Measurements from ENCODE around the gene CNMD.
"Not testable (repeated sequence)": the region's sequence is repeated elsewhere in the genome, so short reads cannot be mapped to it uniquely, and the experiment has no call there.

Gene CNMD

DNA sequence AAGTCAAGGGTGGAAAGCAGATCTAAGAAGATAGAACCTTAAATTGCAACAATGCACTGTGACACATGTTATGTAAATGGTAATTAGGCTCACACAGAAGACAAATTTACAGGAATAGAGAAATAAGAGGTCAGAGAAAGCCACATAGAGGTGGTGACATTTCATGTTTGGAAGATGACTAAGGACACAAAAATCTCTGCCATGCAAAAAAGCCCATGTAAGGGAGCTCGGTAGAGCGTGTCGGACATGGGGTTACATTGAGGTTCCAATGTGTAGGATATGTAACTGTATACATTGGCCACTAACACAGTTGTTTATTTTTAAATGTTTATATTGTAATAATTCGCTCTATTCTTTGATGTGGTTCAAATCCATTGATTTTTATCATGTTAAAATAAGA lies 53.2 kb downstream of the CNMD start:
- no peak for DNase-seq (ENCODE audit: low read depth)

DNA sequence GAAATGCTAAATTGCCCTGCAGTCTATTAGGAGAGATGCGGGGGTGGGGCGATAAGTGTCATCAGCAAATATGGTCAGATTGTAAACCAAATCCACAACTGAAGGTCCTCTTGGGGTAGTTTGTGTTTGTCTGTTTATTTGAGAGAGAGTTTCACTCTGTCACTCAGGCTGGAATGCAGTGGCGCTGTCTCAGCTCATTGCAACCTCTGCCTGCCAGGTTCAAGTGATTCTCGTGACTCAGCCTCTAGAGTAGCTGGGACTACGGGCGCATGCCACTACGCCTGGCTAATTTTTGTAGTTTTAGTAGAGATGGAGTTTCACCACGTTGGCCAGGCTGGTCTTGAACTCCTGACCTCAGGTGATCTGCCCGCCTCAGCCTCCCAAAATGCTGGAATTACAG lies 53.8 kb downstream of the CNMD start:
- not testable (repeated sequence) for DNase-seq (ENCODE audit: low read depth)

DNA sequence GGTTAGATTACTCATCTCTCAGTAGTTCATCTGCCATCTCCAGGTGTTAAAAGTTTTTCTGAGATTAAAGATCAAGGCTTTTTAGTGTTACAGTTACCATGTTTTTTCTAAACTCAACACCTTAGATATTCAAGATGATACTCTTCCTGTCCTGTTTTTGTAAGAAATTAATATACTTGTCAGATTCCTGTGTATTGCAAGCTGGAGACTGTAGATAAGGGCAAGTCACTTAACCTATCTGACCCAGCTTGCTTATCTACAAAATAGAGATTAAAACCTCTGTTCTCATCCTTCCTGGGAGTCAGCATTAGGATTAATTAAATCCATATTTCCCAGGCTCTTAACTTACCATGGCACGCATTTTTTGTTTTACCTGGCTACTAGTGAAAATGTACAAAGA lies 61.8 kb downstream of the CNMD start:
- no peak for DNase-seq (ENCODE audit: low read depth)

DNA sequence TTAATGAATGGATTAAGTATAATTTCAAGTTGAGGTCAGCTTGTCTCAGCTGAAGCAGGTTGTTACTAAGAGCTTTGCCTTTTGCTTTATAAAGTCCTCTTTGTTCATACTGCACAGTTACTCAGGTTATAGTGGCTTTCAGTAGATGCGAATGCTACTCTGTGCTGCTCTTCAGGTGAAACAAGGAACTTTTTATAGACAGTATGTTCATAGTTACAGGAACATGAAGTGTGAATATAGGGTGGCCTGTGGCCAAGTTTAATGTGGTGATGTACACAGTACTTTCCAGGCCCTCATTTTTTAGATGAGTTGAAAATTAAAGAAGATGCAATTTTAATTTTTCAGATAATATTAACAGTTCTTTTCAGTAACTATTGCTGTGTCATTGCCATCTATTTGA lies 66.2 kb downstream of the CNMD start:
- no peak for DNase-seq (ENCODE audit: low read depth)

DNA sequence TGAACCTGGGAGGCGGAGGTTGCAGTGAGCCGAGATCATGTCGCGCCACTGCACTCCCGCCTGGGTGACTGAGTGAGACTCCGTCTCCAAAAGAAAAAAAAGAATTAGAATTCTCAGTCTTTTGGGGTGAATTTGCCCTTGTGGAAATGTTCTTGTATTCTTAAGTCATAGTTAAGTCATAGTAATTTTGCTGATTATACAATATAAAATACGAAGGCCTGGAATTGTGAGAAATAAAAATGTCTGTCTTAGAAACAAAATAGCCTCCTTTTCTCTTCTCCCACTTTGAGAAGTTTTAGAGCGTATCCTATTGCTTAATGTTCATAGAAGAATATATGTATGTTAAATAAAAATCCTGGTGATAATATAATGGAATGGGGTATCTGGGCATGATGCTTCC lies 68.9 kb downstream of the CNMD start:
- DNase-seq (ENCODE audit: low read depth), result no peak

DNA sequence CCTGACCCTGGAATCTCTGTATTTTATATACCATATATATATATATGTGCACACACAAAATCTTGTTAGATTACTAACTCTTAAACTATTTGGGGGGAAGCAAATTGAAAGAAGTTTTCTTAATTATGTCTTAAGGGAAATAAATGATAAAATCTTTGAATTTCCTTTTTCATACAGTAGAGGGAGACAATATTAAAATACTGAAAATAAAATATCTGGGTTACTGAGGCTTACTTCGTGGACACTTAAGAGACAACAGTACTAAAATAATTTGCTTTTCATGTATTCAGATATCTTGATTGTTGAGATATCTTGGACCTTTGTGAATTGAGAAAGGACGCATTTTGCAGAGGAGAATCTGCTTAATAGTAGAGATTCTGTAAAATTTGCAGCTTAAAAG lies 69.9 kb downstream of the CNMD start:
- DNase-seq (ENCODE audit: low read depth), result no peak

DNA sequence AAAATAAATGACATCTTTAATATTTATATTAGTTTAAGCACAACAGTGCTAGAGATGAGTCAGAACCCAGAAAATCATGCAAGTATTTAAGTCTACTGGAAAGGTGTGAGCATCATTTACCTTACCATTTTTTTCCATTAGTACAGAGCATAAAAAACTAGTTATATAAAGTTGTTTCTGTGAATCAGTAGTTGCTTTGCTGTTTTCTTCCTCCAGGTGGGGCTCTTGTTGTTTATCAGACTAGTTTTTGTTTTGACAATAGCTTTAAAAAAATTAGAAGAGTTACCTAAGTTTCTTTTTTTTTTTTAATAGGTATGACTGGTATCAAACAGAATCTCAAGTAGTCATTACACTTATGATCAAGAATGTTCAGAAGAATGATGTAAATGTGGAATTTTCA lies 74.3 kb downstream of the CNMD start:
- DNase-seq (ENCODE audit: low read depth), result peak; percentile 10

DNA sequence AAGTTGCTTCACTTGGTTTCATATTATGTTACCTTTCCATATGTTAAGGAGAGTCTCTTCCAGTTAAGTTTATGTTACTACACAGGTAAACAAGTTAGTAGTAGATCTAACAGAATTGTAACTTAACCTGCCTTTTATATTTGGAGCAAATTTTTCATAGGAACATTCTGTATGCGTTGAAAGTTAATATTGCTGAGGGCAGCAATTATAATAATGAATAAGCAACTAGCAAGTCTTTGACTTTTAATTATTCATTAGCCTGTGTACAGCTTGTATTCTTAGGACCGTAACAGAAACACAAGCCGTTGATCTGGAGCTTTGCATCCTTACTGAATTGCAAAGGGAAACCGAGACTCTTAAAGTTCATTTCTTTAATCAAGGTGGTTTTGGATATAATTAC lies 75.3 kb downstream of the CNMD start:
- no peak for DNase-seq (ENCODE audit: low read depth)

DNA sequence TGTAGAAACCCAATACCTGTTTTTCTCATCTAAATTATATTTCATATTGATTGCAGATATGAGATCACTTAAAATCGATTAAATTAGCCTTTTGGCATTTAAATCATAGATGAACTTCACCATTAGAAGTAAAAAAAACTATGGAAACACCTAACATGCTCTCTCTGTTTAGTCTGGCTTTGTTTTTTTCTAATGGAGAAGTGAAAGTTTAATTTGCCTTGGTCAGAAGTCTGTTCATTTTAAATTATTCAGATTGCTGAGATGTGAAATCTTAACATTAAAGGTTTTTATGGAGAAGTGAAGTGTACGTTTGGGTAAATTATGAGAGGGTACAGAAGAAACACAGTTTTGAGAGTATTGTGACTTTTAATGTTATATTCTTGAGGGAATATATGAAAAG lies 80.3 kb downstream of the CNMD start:
- no peak for DNase-seq (ENCODE audit: low read depth)

Measured in GM04504 (cell line).